ENCODE data around the gene METAP1D.

- TF ChIP-seq POLR2A (IDR thresholded peaks at IDR 0.05) (no peak), CTCF (IDR thresholded peaks at IDR 0.05) (no peak)
Observed at GRCh38 chr2:172048508-172049503, 49.1 kb downstream of the METAP1D start.
